Measurements from ENCODE around the gene SPTB. TPM values are rescaled to one million over a fixed set of nuclear protein-coding genes. Genes with fewer than 3 reads are reported as not detected.

The SPTB gene
- polyA plus RNA-seq, 1 donor (not counting 4 experiments of a cell fraction or from before 2014, with no cell fraction given): not detected

- DNase-seq (ENCODE audit: low read depth, low spot score): no peak
- TF ChIP-seq EZH2 (IDR thresholded peaks at IDR 0.05; ENCODE audit: low read length): no peak
- TF ChIP-seq, protein P1, sequence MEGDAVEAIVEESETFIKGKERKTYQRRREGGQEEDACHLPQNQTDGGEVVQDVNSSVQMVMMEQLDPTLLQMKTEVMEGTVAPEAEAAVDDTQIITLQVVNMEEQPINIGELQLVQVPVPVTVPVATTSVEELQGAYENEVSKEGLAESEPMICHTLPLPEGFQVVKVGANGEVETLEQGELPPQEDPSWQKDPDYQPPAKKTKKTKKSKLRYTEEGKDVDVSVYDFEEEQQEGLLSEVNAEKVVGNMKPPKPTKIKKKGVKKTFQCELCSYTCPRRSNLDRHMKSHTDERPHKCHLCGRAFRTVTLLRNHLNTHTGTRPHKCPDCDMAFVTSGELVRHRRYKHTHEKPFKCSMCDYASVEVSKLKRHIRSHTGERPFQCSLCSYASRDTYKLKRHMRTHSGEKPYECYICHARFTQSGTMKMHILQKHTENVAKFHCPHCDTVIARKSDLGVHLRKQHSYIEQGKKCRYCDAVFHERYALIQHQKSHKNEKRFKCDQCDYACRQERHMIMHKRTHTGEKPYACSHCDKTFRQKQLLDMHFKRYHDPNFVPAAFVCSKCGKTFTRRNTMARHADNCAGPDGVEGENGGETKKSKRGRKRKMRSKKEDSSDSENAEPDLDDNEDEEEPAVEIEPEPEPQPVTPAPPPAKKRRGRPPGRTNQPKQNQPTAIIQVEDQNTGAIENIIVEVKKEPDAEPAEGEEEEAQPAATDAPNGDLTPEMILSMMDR (optimal IDR thresholded peaks at IDR 0.05 in 1 of 3, IDR thresholded peaks at IDR 0.05 in 1 of 3, conservative IDR thresholded peaks at IDR 0.05 in 1 of 3; ENCODE audit: extremely low read depth in 1 of 3, insufficient read depth in 2 of 3, low read length in 3 of 3): peak in 2 of 3 experiments; percentile 76 to 94
- no peaks in the 10 kb centered on the region for H3K9me1 ChIP-seq (ENCODE audit: control insufficient read depth, extremely low read depth, insufficient read depth, low read length)
- no peak overlapping the region for H3K4me2 ChIP-seq (ENCODE audit: control insufficient read depth, extremely low read depth, insufficient read depth, low read depth, low read length)
- no peak overlapping the region for H3K9ac ChIP-seq (ENCODE audit: control insufficient read depth, extremely low read depth, insufficient read depth, low read length)
- no peaks in the 10 kb centered on the region for H3K36me3 ChIP-seq (ENCODE audit: control insufficient read depth in 2 of 2, extremely low read depth in 1 of 2, insufficient read depth in 2 of 2, low read length in 2 of 2)
- H3K27me3 ChIP-seq (ENCODE audit: control insufficient read depth, extremely low read depth, insufficient read depth, low read length): no peaks in the 10 kb centered on the region
- FAIRE-seq: no peak
- dilution Hi-C loops (cut with MboI; ENCODE audit: extremely low pct_ligation_motif_present, low sequenced_read_pairs): no loop called here
- peaks cover 53% of the 10 kb centered on the region for H3K4me1 ChIP-seq (ENCODE audit: control insufficient read depth, extremely low read depth, insufficient read depth, low read length)
- H2AFZ ChIP-seq (ENCODE audit: control insufficient read depth, low read length): no peak overlapping the region
- no peaks in the 10 kb centered on the region for H4K20me1 ChIP-seq (ENCODE audit: control insufficient read depth, extremely low read depth, insufficient read depth, low read length)
- no peaks in the 10 kb centered on the region for H3K9me3 ChIP-seq (ENCODE audit: control insufficient read depth, low read depth, low read length)
- no peak overlapping the region for H3K4me3 ChIP-seq (ENCODE audit: control insufficient read depth in 2 of 3, extremely low read depth in 1 of 3, insufficient read depth in 2 of 3, low read depth in 1 of 3, low read length in 3 of 3)
- H3K27ac ChIP-seq (ENCODE audit: control insufficient read depth, insufficient read depth, low read length): no peak overlapping the region
- no peaks in the 10 kb centered on the region for H3K79me2 ChIP-seq (ENCODE audit: control insufficient read depth, insufficient read depth, low read length)
Observed at GRCh38 chr14:64764641-64765520, 114.8 kb downstream of the SPTB start.

DNA sequence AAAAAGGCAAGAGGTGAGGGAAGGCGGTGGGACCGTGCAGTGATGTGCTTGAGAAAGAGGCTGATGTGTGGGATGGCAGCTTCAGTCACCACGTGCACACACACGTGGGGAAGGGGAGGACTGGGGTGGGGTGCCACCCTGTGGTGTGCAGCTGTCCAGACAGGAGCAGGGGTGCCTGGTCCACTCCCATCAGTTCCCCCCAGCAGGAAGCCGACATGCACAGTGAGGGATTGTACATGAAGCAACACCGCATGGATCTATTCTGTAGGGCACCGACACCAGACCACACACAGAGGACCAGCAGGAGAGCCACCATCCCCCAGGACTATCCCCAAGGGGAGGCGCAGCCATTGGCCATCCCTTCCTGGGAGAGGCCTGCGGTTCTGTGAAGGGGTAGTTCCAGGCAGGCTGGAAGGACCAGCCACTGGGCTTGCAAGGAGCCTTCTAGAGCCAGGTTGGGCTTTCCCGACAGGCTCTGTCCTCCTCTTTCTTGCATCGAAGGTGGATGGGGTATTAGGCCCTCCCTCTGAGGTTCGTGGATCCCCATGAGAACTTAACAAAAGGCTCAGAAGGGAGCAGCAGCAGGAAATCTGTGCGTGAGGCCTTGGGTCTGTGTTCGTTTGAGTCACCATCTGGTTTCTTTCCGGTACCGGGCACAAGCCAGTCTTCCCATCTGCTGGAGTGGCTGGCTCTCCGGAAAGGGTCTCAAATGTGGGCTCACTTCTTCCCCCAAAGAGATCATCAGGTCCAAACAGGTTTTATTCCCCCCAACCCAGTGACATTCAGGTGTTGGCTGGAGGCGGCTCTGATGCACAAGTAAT is 115.7 kb downstream of the SPTB start:
- no peak for FAIRE-seq
- Histone ChIP-seq H3K27ac (ENCODE audit: control insufficient read depth, insufficient read depth, low read length) (no peak overlapping the region), H2AFZ (ENCODE audit: control insufficient read depth, low read length) (no peak overlapping the region)

More for the DNA sequence above, 115.7 kb downstream of the SPTB start:
- H3K27me3 ChIP-seq (ENCODE audit: control insufficient read depth, extremely low read depth, insufficient read depth, low read length): no peaks in the 10 kb centered on the region
- H3K9ac ChIP-seq (ENCODE audit: control insufficient read depth, extremely low read depth, insufficient read depth, low read length): no peak overlapping the region
- no peaks in the 10 kb centered on the region for H3K79me2 ChIP-seq (ENCODE audit: control insufficient read depth, insufficient read depth, low read length)
- H3K4me2 ChIP-seq (ENCODE audit: control insufficient read depth, extremely low read depth, insufficient read depth, low read depth, low read length): no peak overlapping the region
- no peaks in the 10 kb centered on the region for H3K9me1 ChIP-seq (ENCODE audit: control insufficient read depth, extremely low read depth, insufficient read depth, low read length)
- DNase-seq (ENCODE audit: low read depth, low spot score): no peak
- no peak overlapping the region for H3K4me3 ChIP-seq (ENCODE audit: control insufficient read depth in 2 of 3, extremely low read depth in 1 of 3, insufficient read depth in 2 of 3, low read depth in 1 of 3, low read length in 3 of 3)
- dilution Hi-C loops (cut with MboI; ENCODE audit: extremely low pct_ligation_motif_present, low sequenced_read_pairs): no loop called here
- no peaks in the 10 kb centered on the region for H3K9me3 ChIP-seq (ENCODE audit: control insufficient read depth, low read depth, low read length)
- H3K4me1 ChIP-seq (ENCODE audit: control insufficient read depth, extremely low read depth, insufficient read depth, low read length): peaks cover 62% of the 10 kb centered on the region
- H4K20me1 ChIP-seq (ENCODE audit: control insufficient read depth, extremely low read depth, insufficient read depth, low read length): no peaks in the 10 kb centered on the region
- TF ChIP-seq, protein P1 (optimal IDR thresholded peaks at IDR 0.05 in 1 of 3, IDR thresholded peaks at IDR 0.05 in 1 of 3, conservative IDR thresholded peaks at IDR 0.05 in 1 of 3; ENCODE audit: extremely low read depth in 1 of 3, insufficient read depth in 2 of 3, low read length in 3 of 3): no peak
- no peak for TF ChIP-seq EZH2 (IDR thresholded peaks at IDR 0.05; ENCODE audit: low read length)
- H3K36me3 ChIP-seq (ENCODE audit: control insufficient read depth in 2 of 2, extremely low read depth in 1 of 2, insufficient read depth in 2 of 2, low read length in 2 of 2): no peaks in the 10 kb centered on the region

Data from keratinocyte (primary cell).